Hepatocyte (in vitro differentiated cells): ENCODE data around the gene NUP58. TPM values are rescaled to one million over a fixed set of nuclear protein-coding genes. Genes with fewer than 3 reads are reported as not detected.

ENCODE experiments used
- DNase-seq: peaks from one replicate; pipeline ENCODE4 v3.0.0-alpha.2; 2016; ENCODE audit warnings: low spot score
- H2AFZ ChIP-seq: fragments of 200-600 bp; sonication (generic); 2 replicates; pipeline ENCODE4 v1.6.0; 2016; ENCODE audit warnings: antibody characterized with exemption, mild to moderate bottlenecking
- H3K27ac ChIP-seq: fragments of 200-600 bp; sonication (generic); 2 replicates; pipeline ENCODE4 v1.5.1; 2016; ENCODE audit warnings: mild to moderate bottlenecking
- H3K27me3 ChIP-seq: fragments of 200-600 bp; sonication (generic); 2 replicates; pipeline ENCODE4 v1.6.1; 2016
- H3K36me3 ChIP-seq: fragments of 200-600 bp; sonication (generic); replicated peaks from 2 replicates; pipeline ENCODE4 v1.5.1; 2016; ENCODE audit warnings: low read depth; ENCODE audit not compliant: insufficient read depth
- H3K4me1 ChIP-seq: fragments of 200-600 bp; sonication (generic); 2 replicates; pipeline ENCODE4 v1.5.1; 2016; ENCODE audit warnings: mild to moderate bottlenecking, moderate library complexity; ENCODE audit not compliant: insufficient read depth
- H3K4me2 ChIP-seq: fragments of 200-600 bp; sonication (generic); 2 replicates; pipeline ENCODE4 v1.6.0; 2016
- H3K4me3 ChIP-seq: fragments of 200-600 bp; sonication (generic); 2 replicates; pipeline ENCODE4 v1.5.1; 2016; ENCODE audit warnings: mild to moderate bottlenecking
- H3K79me2 ChIP-seq: fragments of 200-600 bp; sonication (generic); 2 replicates; pipeline ENCODE4 v1.6.0; 2017; ENCODE audit warnings: mild to moderate bottlenecking
- H3K9me2 ChIP-seq: fragments of 200-600 bp; sonication (generic); replicated peaks from 2 replicates; pipeline ENCODE4 v1.6.0; 2017; ENCODE audit warnings: mild to moderate bottlenecking; ENCODE audit not compliant: insufficient read depth
- H3K9me3 ChIP-seq: fragments of 200-600 bp; sonication (generic); 2 replicates; pipeline ENCODE4 v1.5.1; 2016; ENCODE audit warnings: low read depth, mild to moderate bottlenecking
- H4K20me1 ChIP-seq: fragments of 200-600 bp; sonication (generic); 2 replicates; pipeline ENCODE4 v1.6.0; 2016; ENCODE audit warnings: mild to moderate bottlenecking; ENCODE audit not compliant: insufficient read depth, poor library complexity, severe bottlenecking
- CTCF ChIP-seq: fragments of 200-600 bp; sonication (generic); IDR thresholded peaks from 2 replicates; pipeline ENCODE4 v1.5.1; 2016; ENCODE audit warnings: antibody characterized with exemption, mild to moderate bottlenecking; ENCODE audit not compliant: poor library complexity
- EZH2 ChIP-seq: fragments of 200-600 bp; sonication (generic); IDR thresholded peaks from 2 replicates; pipeline ENCODE4 v1.6.1; 2016; ENCODE audit warnings: antibody characterized with exemption, mild to moderate bottlenecking, borderline replicate concordance
- EZH2phosphoT487 ChIP-seq: fragments of 200-600 bp; sonication (generic); IDR thresholded peaks from one replicate; pipeline ENCODE4 v1.6.1; 2018; ENCODE audit warnings: antibody characterized with exemption, mild to moderate bottlenecking, low read depth, moderate library complexity; ENCODE audit not compliant: unreplicated experiment, severe bottlenecking
- WGBS: methylation state at CpG from one replicate; pipeline ENCODE4 v1.1.6; 2016; ENCODE audit warnings: low lambda C conversion rate; ENCODE audit errors: missing lambda C conversion rate; 5-methylcytosine and 5-hydroxymethylcytosine counted together
- polyA plus RNA-seq: library from polyadenylated mRNA; unstranded; fragments of >200 nt; fragmentation: Nextera tagmentation; extraction: Ambion mirVana; gene quantifications from 2 replicates; pipeline ENCODE4 v1.2.1, GENCODE V29; 2016
- total RNA-seq: library from RNA; depleted of rRNA; stranded (reverse); fragments of >200 nt; gene quantifications from 2 replicates; pipeline ENCODE4 v1.2.3, GENCODE V29; 2014

NUP58 gene
- total and polyA plus RNA-seq, 2 experiments from 2014 or later = 16.0 to 61.3 TPM

GRCh38 chr13:25375727-25376358 is 74.4 kb downstream of the NUP58 start:
- Histone ChIP-seq H3K79me2 (no peaks in the 10 kb centered on the region), H3K36me3 (no peaks in the 10 kb centered on the region), H3K4me2 (no peak overlapping the region), H3K9me2 (no peaks in the 10 kb centered on the region), H3K4me1 (no peaks in the 10 kb centered on the region), H4K20me1 (no peaks in the 10 kb centered on the region), H3K27me3 (peaks cover 44% of the 10 kb centered on the region), H3K4me3 (no peak overlapping the region), H3K9me3 (no peaks in the 10 kb centered on the region), H3K27ac (no peak overlapping the region), H2AFZ (no peak overlapping the region)
- peak; percentile 56 for DNase-seq
- TF ChIP-seq EZH2phosphoT487 = no peak
- TF ChIP-seq CTCF = peak; percentile 69
- no peak for TF ChIP-seq EZH2
- WGBS = 41% methylated on average over 9 of the region's 9 CpGs

DNA sequence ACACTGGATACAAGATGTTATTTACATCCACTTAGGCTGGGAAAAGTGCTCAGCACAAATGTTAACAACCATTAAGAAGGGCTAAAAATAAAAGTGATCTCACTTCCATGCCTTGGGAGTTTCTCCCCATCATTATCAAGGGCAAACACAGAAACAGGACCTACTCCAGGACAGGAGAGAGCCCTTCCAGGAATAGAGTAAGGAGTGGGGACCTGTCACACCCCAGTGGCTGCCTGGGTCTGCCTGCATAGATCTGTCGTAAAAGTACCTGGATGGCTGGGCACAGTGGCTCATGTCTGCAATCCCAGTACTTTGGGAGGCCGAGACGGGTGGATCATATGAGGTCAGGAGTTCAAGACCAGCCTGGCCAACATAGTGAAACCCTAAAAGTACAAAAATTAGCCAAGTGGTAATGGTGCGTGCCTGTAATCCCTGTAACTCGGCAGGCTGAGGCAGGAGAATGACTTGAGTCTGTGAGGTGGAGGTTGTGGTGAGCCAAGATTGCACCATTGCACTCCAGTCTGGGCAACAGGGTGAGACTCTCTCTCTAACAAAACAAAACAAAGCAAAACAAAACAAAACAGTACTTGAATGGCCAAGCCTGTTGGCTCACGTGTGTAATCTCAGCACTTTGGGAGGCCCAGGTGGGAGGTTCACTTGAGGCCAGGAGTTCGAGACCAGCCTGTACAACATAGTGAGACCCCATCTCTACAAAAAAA is 76.0 kb downstream of the NUP58 start:
- no peaks in the 10 kb centered on the region for H3K79me2 ChIP-seq
- WGBS = 90% methylated on average over 7 of the region's 7 CpGs
- H3K27ac ChIP-seq = no peak overlapping the region
- TF ChIP-seq EZH2phosphoT487 (no peak), EZH2 (no peak), CTCF (no peak)
- no peaks in the 10 kb centered on the region for H3K36me3 ChIP-seq
- no peaks in the 10 kb centered on the region for H3K9me2 ChIP-seq
- H2AFZ ChIP-seq = no peak overlapping the region
- H3K27me3 ChIP-seq = peaks cover 30% of the 10 kb centered on the region
- no peak for DNase-seq
- no peak overlapping the region for H3K4me2 ChIP-seq
- no peaks in the 10 kb centered on the region for H3K4me1 ChIP-seq
- no peaks in the 10 kb centered on the region for H4K20me1 ChIP-seq
- no peak overlapping the region for H3K4me3 ChIP-seq
- no peaks in the 10 kb centered on the region for H3K9me3 ChIP-seq

GRCh38 chr13:25378528-25378927 is 77.1 kb downstream of the NUP58 start:
- Histone ChIP-seq H2AFZ (no peak overlapping the region), H4K20me1 (no peaks in the 10 kb centered on the region), H3K4me3 (no peak overlapping the region), H3K36me3 (no peaks in the 10 kb centered on the region), H3K9me2 (no peaks in the 10 kb centered on the region), H3K9me3 (no peaks in the 10 kb centered on the region), H3K27ac (no peak overlapping the region), H3K4me1 (no peaks in the 10 kb centered on the region), H3K79me2 (no peaks in the 10 kb centered on the region), H3K4me2 (no peak overlapping the region), H3K27me3 (peaks cover 19% of the 10 kb centered on the region)
- TF ChIP-seq EZH2 (no peak), CTCF (no peak), EZH2phosphoT487 (no peak)
- 86% methylated on average over 5 of the region's 5 CpGs for WGBS
- DNase-seq = no peak
